ENCODE results near the gene CEP128. TPM values are rescaled to one million over a fixed set of nuclear protein-coding genes. Genes with fewer than 3 reads are reported as not detected.

The CEP128 gene
- 4.6 and 12.8 TPM in 2 replicates for total RNA-seq

DNA sequence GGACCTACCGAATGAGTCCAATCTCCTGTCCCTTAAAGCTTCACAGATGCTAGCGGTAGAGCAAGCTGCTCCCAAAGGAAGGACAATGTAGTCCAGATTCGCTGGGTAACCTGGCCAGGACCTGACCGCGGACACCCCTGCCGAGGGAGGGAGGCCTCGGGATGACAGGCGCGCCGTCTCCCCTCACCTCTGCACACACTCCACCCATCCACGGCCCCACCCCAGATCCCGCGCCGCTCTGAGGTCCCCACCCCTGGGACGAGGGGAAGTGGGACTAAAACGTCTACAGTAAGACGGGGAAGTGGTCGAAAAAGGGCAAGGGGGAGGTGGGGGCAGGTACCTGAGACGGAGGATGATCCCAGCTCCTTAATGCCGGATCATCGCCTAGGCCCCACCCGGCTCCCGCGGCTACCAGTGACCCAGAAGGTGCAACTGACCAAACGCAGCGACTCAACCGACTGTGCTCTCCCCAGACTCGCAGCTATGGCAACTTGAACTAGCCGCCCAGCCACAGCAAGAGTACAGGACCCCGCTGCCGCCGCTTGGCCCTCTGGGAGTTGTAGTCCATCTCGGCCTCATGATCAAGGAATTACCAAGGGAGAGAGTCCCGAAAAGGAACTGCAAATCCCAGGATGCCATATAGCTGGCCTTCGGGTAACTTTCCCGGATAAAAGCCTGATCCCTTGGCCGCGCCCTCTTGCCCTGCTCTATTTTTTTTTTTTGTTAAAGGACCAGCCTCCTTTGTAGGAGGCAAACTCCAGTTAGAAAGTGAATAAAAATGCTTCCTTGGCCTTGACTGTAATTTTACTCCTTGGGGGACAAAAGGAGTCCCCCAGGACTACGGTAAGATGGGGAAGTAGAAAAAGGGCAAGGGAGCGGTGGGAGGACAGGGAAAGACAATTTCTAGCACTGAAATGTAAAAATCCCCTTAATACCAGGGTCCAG is at the start of gene CEP128:
Gene CEP128 (minus strand): TSS at position 498 of the 945 bp plus-strand sequence.

DNA sequence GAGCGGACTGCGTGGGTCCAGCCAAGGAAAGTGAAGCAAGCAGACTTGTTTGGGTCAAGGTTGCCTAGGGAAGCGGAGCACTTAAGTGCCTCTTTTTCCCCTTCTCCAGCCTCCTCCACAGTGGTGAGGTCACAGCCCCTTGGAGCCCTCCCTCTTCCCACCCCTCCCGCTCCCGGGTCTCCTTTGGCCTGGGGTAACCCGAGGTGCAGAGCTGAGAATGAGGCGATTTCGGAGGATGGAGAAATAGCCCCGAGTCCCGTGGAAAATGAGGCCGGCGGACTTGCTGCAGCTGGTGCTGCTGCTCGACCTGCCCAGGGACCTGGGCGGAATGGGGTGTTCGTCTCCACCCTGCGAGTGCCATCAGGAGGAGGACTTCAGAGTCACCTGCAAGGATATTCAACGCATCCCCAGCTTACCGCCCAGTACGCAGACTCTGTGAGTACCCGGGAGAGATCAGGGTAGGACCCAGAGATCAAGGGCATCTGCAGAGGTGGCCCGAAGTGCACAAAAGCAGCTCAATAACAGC is 13.9 kb upstream of the CEP128 start, which contains the start of gene TSHR:
Gene TSHR (plus strand): TSS at position 206 of the 526 bp plus-strand sequence. CDS start 60 bp downstream, at position 266.

Other genes with a start within 250 kb of the CEP128 start
- gene TSHR, start 13.9 kb upstream of the CEP128 start, total RNA-seq = not detected in 2 replicates